H9 (cell line): Measurements from ENCODE around the gene ARHGAP27. TPM values are rescaled to one million over a fixed set of nuclear protein-coding genes. Genes with fewer than 3 reads are reported as not detected.

ENCODE experiments used
- DNase-seq: peaks from one replicate; pipeline ENCODE4 v3.0.0-alpha.2; 2017
- H2AFZ ChIP-seq: one replicate; pipeline ENCODE4 v1.6.1; 2013; ENCODE audit warnings: mild to moderate bottlenecking, low read length, control low read depth, moderate library complexity
- H2AK5ac ChIP-seq: 2 replicates; pipeline ENCODE4 v1.6.1; 2013; ENCODE audit warnings: low read length, control low read depth, mixed read lengths; ENCODE audit not compliant: insufficient read length
- H2BK120ac ChIP-seq: one replicate; pipeline ENCODE4 v1.6.1; 2013; ENCODE audit warnings: low read depth, mild to moderate bottlenecking, low read length, control low read depth, inconsistent platforms; ENCODE audit not compliant: poor library complexity, severe bottlenecking
- H2BK12ac ChIP-seq: 2 replicates; pipeline ENCODE4 v1.6.1; 2013; ENCODE audit warnings: low read length, control low read depth, mixed read lengths, low read depth; ENCODE audit not compliant: insufficient read length
- H2BK15ac ChIP-seq: 2 replicates; pipeline ENCODE4 v1.6.1; 2013; ENCODE audit warnings: low read depth, low read length, control low read depth
- H2BK20ac ChIP-seq: one replicate; pipeline ENCODE4 v1.6.1; 2013; ENCODE audit warnings: low read depth, mild to moderate bottlenecking, low read length, control low read depth, inconsistent platforms; ENCODE audit not compliant: poor library complexity, severe bottlenecking
- H2BK5ac ChIP-seq: 2 replicates; pipeline ENCODE4 v1.6.1; 2013; ENCODE audit warnings: low read length, control low read depth, mixed read lengths; ENCODE audit not compliant: insufficient read length
- H3K14ac ChIP-seq: 2 replicates; pipeline ENCODE4 v1.6.1; 2013; ENCODE audit warnings: low read length, control low read depth; ENCODE audit not compliant: insufficient read depth
- H3K18ac ChIP-seq: 2 replicates; pipeline ENCODE4 v1.6.1; 2013; ENCODE audit warnings: low read depth, mild to moderate bottlenecking, mixed read lengths, low read length, control low read depth; ENCODE audit not compliant: insufficient read length
- H3K23ac ChIP-seq: 2 replicates; pipeline ENCODE4 v1.6.1; 2013; ENCODE audit warnings: low read length, control low read depth, mixed read lengths, low read depth; ENCODE audit not compliant: insufficient read length
- H3K23me2 ChIP-seq: 2 replicates; pipeline ENCODE4 v1.6.1; 2013; ENCODE audit warnings: low read depth, mild to moderate bottlenecking, mixed read lengths, low read length, control low read depth; ENCODE audit not compliant: insufficient read length, poor library complexity, severe bottlenecking
- H3K27ac ChIP-seq: 2 replicates; pipeline ENCODE4 v1.5.1; 2013; ENCODE audit warnings: low read length, control low read depth, mixed read lengths, low read depth; ENCODE audit not compliant: insufficient read length
- H3K27me3 ChIP-seq: 2 replicates; pipeline ENCODE4 v1.6.1; 2013; ENCODE audit warnings: low read length, control low read depth, inconsistent platforms; ENCODE audit not compliant: insufficient read depth
- H3K4ac ChIP-seq: 2 replicates; pipeline ENCODE4 v1.6.1; 2013; ENCODE audit warnings: low read depth, mild to moderate bottlenecking, control low read depth, inconsistent platforms, low read length, moderate library complexity
- H3K4me1 ChIP-seq: 2 replicates; pipeline ENCODE4 v1.6.1; 2013; ENCODE audit warnings: low read length, control low read depth, inconsistent platforms; ENCODE audit not compliant: insufficient read depth
- H3K4me2 ChIP-seq: 2 replicates; pipeline ENCODE4 v1.6.1; 2013; ENCODE audit warnings: low read length, control low read depth, mixed read lengths; ENCODE audit not compliant: insufficient read length, insufficient read depth
- H3K56ac ChIP-seq: 2 replicates; pipeline ENCODE4 v1.6.1; 2013; ENCODE audit warnings: low read depth, mild to moderate bottlenecking, mixed read lengths, low read length, control low read depth; ENCODE audit not compliant: insufficient read length
- H3K79me1 ChIP-seq: 2 replicates; pipeline ENCODE4 v1.6.1; 2013; ENCODE audit warnings: low read depth, mild to moderate bottlenecking, moderate library complexity, low read length, control low read depth, inconsistent platforms; ENCODE audit not compliant: insufficient read depth, poor library complexity, severe bottlenecking
- H3K79me2 ChIP-seq: 2 replicates; pipeline ENCODE4 v1.6.1; 2013; ENCODE audit warnings: low read length, control low read depth, inconsistent platforms; ENCODE audit not compliant: insufficient read depth
- H3K9ac ChIP-seq: 2 replicates; pipeline ENCODE4 v1.6.1; 2013; ENCODE audit warnings: low read length, control low read depth, mixed read lengths; ENCODE audit not compliant: insufficient read length; ENCODE audit errors: extremely low read depth
- H3K9me3 ChIP-seq: one replicate; pipeline ENCODE4 v1.6.1; 2013; ENCODE audit warnings: low read depth, low read length, inconsistent platforms; ENCODE audit not compliant: control insufficient read depth
- H3T11ph ChIP-seq: one replicate; pipeline ENCODE4 v1.6.1; 2013; ENCODE audit warnings: mild to moderate bottlenecking, low read length, control low read depth, inconsistent platforms
- H4K20me1 ChIP-seq: one replicate; pipeline ENCODE4 v1.6.1; 2013; ENCODE audit not compliant: control insufficient read depth, insufficient read length, insufficient read depth
- H4K5ac ChIP-seq: 2 replicates; pipeline ENCODE4 v1.6.1; 2013; ENCODE audit warnings: low read depth, mild to moderate bottlenecking, mixed read lengths, low read length, control low read depth; ENCODE audit not compliant: insufficient read length
- H4K8ac ChIP-seq: replicated peaks from 2 replicates; pipeline ENCODE4 v1.6.1; 2013; ENCODE audit warnings: low read length, control low read depth, mixed read lengths, low read depth; ENCODE audit not compliant: insufficient read length
- H4K91ac ChIP-seq: 2 replicates; pipeline ENCODE4 v1.6.1; 2013; ENCODE audit warnings: low read depth, mild to moderate bottlenecking, moderate library complexity, mixed read lengths, low read length, control low read depth; ENCODE audit not compliant: insufficient read length
- H3K27ac Mint-ChIP-seq, 3 experiments: 2 replicates in 2 of 3; 3 replicates in 1 of 3; pipeline ENCODE4 v1.8.0; 2020 to 2021; ENCODE audit warnings: mixed read lengths in 3 of 3, mild to moderate bottlenecking in 1 of 3, moderate library complexity in 1 of 3
- H3K27me3 Mint-ChIP-seq: 2 replicates; pipeline ENCODE4 v1.8.0; 2021; ENCODE audit warnings: low read depth, mild to moderate bottlenecking, moderate library complexity, mixed read lengths
- H3K36me3 Mint-ChIP-seq, 3 experiments: 2 replicates in 2 of 3; 3 replicates in 1 of 3; pipeline ENCODE4 v1.8.0; 2020 to 2021; ENCODE audit warnings: low read depth in 3 of 3, mixed read lengths in 3 of 3; ENCODE audit not compliant: insufficient read depth in 1 of 3
- H3K4me1 Mint-ChIP-seq, 2 experiments: 2 replicates each; pipeline ENCODE4 v1.8.0; 2020; ENCODE audit warnings: mixed read lengths in 2 of 2
- H3K4me3 Mint-ChIP-seq, 2 experiments: 2 replicates in 1 of 2; 3 replicates in 1 of 2; pipeline ENCODE4 v1.8.0; 2020 to 2021; ENCODE audit warnings: mild to moderate bottlenecking in 2 of 2, mixed read lengths in 2 of 2, moderate library complexity in 1 of 2
- H3K9me3 Mint-ChIP-seq, 2 experiments: 2 replicates in 1 of 2; 3 replicates in 1 of 2; pipeline ENCODE4 v1.8.0; 2020; ENCODE audit warnings: mild to moderate bottlenecking in 2 of 2, mixed read lengths in 2 of 2, moderate library complexity in 1 of 2
- CTCF ChIP-seq: fragments of 200-600 bp; sonication (generic); conservative IDR thresholded peaks from 3 replicates; pipeline ENCODE4 v1.8.0; 2021; ENCODE audit warnings: antibody characterized with exemption, mild to moderate bottlenecking
- WGBS: extraction: QIAGEN DNeasy Blood & Tissue Kit; methylation state at CpG from one replicate; pipeline ENCODE4 v1.1.7; 2013; ENCODE audit warnings: missing lambda C conversion rate, low lambda C conversion rate, mixed read lengths; ENCODE audit not compliant: insufficient read length; ENCODE audit errors: extremely low coverage; 5-methylcytosine and 5-hydroxymethylcytosine counted together
- total RNA-seq: library from RNA; stranded (reverse); gene quantifications from 2 replicates; pipeline ENCODE4 v1.2.1, GENCODE V29; 2021

Gene ARHGAP27
- total RNA-seq, 1 experiment from 2014 or later, result 9.9 TPM

GRCh38 chr17:45385331-45385997 lies 47.2 kb downstream of the ARHGAP27 start:
- H3K79me1 ChIP-seq, result no peaks in the 10 kb centered on the region
- H3K23ac ChIP-seq, result no peak overlapping the region
- no peak overlapping the region for H4K8ac ChIP-seq
- H2BK120ac ChIP-seq, result no peak overlapping the region
- no peak overlapping the region for H3K4me3 Mint-ChIP-seq
- H3K9me3 Mint-ChIP-seq, result no peaks in the 10 kb centered on the region; a peak in 1 of 5 replicates
- no peak overlapping the region for H3K18ac ChIP-seq
- no peaks in the 10 kb centered on the region for H3K79me2 ChIP-seq
- peaks cover 25% of the 10 kb centered on the region for H3K27me3 Mint-ChIP-seq
- no CpG with 5 or more reads among the region's 13 CpGs for WGBS
- H3K14ac ChIP-seq, result no peak overlapping the region
- TF ChIP-seq CTCF, result peak; percentile 99
- no peak overlapping the region for H3T11ph ChIP-seq
- no peak overlapping the region for H3K56ac ChIP-seq
- H2BK15ac ChIP-seq, result no peak overlapping the region
- no peak overlapping the region for H3K9ac ChIP-seq
- DNase-seq, result peak; percentile 95
- H3K27ac Mint-ChIP-seq, result no peak overlapping the region; a peak in 2 of 7 replicates
- no peaks in the 10 kb centered on the region for H3K9me3 ChIP-seq
- no peak overlapping the region for H2AK5ac ChIP-seq
- H3K4ac ChIP-seq, result no peak overlapping the region
- H2AFZ ChIP-seq, result no peak overlapping the region
- H2BK12ac ChIP-seq, result no peak overlapping the region
- H4K91ac ChIP-seq, result no peak overlapping the region
- no peaks in the 10 kb centered on the region for H3K23me2 ChIP-seq
- peaks cover 28 to 29% of the 10 kb centered on the region in 2 experiments for H3K4me1 Mint-ChIP-seq
- no peaks in the 10 kb centered on the region for H3K27me3 ChIP-seq
- H3K4me1 ChIP-seq, result no peaks in the 10 kb centered on the region
- no peak overlapping the region for H2BK20ac ChIP-seq
- H3K4me2 ChIP-seq, result no peak overlapping the region
- H4K20me1 ChIP-seq, result no peaks in the 10 kb centered on the region
- no peaks in the 10 kb centered on the region for H3K36me3 Mint-ChIP-seq
- no peak overlapping the region for H2BK5ac ChIP-seq
- H4K5ac ChIP-seq, result no peak overlapping the region
- no peak overlapping the region for H3K27ac ChIP-seq
